ENCODE results near the gene ITM2A.

The ITM2A gene

GRCh38 chrX:79366873-79367749 is at the start of gene ITM2A:
Gene ITM2A, minus strand, starts transcription at chrX:79367334. Its CDS starts 119 bp downstream, at chrX:79367215.
- no peak for DNase-seq (ENCODE audit: low read depth)

GRCh38 chrX:79415056-79415455 is 47.9 kb upstream of the ITM2A start:
- DNase-seq (ENCODE audit: low read depth), result no peak

- DNase-seq (ENCODE audit: low read depth), result no peak
Observed at GRCh38 chrX:79413963-79414362, 46.8 kb upstream of the ITM2A start.

- DNase-seq (ENCODE audit: low read depth), result peak; percentile 18
Observed at GRCh38 chrX:79412972-79413371, 45.8 kb upstream of the ITM2A start.

GRCh38 chrX:79412166-79412565 is 45.0 kb upstream of the ITM2A start:
- no peak for DNase-seq (ENCODE audit: low read depth)

- DNase-seq (ENCODE audit: low read depth), result no peak
Observed at GRCh38 chrX:79409657-79410056, 42.5 kb upstream of the ITM2A start.

- DNase-seq (ENCODE audit: low read depth), result no peak
Observed at GRCh38 chrX:79408623-79409322, 41.6 kb upstream of the ITM2A start.

- DNase-seq (ENCODE audit: low read depth), result no peak
Observed at GRCh38 chrX:79400623-79401022, 33.5 kb upstream of the ITM2A start.

- DNase-seq (ENCODE audit: low read depth), result no peak
Observed at GRCh38 chrX:79375340-79375739, 8.2 kb upstream of the ITM2A start.

GRCh38 chrX:79371640-79372039 is 4.5 kb upstream of the ITM2A start:
- no peak for DNase-seq (ENCODE audit: low read depth)

GRCh38 chrX:79371101-79371500 is 4.0 kb upstream of the ITM2A start:
- DNase-seq (ENCODE audit: low read depth), result no peak

- DNase-seq (ENCODE audit: low read depth), result no peak
Observed at GRCh38 chrX:79369871-79370270, 2.7 kb upstream of the ITM2A start.

GRCh38 chrX:79368441-79368840 is 1.3 kb upstream of the ITM2A start:
- no peak for DNase-seq (ENCODE audit: low read depth)

- no peak for DNase-seq (ENCODE audit: low read depth)
Observed at GRCh38 chrX:79367907-79368306, 773 bp upstream of the ITM2A start.

- DNase-seq (ENCODE audit: low read depth), result no peak
Observed at GRCh38 chrX:79366556-79366872, 620 bp downstream of the ITM2A start.

GRCh38 chrX:79365591-79365990 is 1.5 kb downstream of the ITM2A start:
- no peak for DNase-seq (ENCODE audit: low read depth)

GRCh38 chrX:79364306-79364705 is 2.8 kb downstream of the ITM2A start:
- DNase-seq (ENCODE audit: low read depth), result no peak

- DNase-seq (ENCODE audit: low read depth), result no peak
Observed at GRCh38 chrX:79361192-79361870, 5.8 kb downstream of the ITM2A start.

- DNase-seq (ENCODE audit: low read depth), result no peak
Observed at GRCh38 chrX:79336869-79337815, 30.0 kb downstream of the ITM2A start.

- no peak for DNase-seq (ENCODE audit: low read depth)
Observed at GRCh38 chrX:79330022-79330421, 37.1 kb downstream of the ITM2A start.

- no peak for DNase-seq (ENCODE audit: low read depth)
Observed at GRCh38 chrX:79325263-79325958, 41.7 kb downstream of the ITM2A start.
